Fibroblast of mammary gland (primary cell): ENCODE measurements around the gene ADAMTS1.
A peak's percentile ranks its signal among the peaks of the same experiment; 100 is the strongest.

Experiments used
- DNase-seq: peaks from one replicate; pipeline ENCODE4 v3.0.0-alpha.2; 2010; ENCODE audit warnings: low read depth
- H3K4me3 ChIP-seq: 2 replicates; pipeline ENCODE4 v1.5.1; 2011; ENCODE audit warnings: low read depth, mild to moderate bottlenecking, low read length, moderate library complexity; ENCODE audit not compliant: control insufficient read depth
- TF ChIP-seq, protein P1 (sequence below): conservative IDR thresholded peaks from 2 replicates; pipeline ENCODE4 v1.5.1; 2011; ENCODE audit warnings: low read depth, low read length, inconsistent platforms; ENCODE audit not compliant: control insufficient read depth, insufficient read depth

Gene ADAMTS1

DNA sequence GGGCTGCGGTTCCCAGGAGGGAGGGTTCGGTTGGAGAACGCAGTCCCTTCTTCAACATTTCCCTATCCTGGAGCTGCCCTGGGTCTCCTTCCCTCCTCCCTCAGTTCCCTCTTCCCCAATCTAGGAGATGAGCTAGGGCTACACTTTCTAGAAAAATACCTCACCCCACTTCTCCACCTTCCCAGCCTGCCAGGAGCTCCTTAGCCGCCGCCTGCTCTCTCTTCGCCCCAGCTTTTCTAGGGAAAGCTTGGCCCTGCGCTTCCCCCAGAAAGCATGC, 488 bp upstream of the ADAMTS1 start:
- H3K4me3 ChIP-seq, result peak overlapping the region; percentile 89
- TF ChIP-seq, protein P1, sequence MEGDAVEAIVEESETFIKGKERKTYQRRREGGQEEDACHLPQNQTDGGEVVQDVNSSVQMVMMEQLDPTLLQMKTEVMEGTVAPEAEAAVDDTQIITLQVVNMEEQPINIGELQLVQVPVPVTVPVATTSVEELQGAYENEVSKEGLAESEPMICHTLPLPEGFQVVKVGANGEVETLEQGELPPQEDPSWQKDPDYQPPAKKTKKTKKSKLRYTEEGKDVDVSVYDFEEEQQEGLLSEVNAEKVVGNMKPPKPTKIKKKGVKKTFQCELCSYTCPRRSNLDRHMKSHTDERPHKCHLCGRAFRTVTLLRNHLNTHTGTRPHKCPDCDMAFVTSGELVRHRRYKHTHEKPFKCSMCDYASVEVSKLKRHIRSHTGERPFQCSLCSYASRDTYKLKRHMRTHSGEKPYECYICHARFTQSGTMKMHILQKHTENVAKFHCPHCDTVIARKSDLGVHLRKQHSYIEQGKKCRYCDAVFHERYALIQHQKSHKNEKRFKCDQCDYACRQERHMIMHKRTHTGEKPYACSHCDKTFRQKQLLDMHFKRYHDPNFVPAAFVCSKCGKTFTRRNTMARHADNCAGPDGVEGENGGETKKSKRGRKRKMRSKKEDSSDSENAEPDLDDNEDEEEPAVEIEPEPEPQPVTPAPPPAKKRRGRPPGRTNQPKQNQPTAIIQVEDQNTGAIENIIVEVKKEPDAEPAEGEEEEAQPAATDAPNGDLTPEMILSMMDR, result no peak
- no peak for DNase-seq

DNA sequence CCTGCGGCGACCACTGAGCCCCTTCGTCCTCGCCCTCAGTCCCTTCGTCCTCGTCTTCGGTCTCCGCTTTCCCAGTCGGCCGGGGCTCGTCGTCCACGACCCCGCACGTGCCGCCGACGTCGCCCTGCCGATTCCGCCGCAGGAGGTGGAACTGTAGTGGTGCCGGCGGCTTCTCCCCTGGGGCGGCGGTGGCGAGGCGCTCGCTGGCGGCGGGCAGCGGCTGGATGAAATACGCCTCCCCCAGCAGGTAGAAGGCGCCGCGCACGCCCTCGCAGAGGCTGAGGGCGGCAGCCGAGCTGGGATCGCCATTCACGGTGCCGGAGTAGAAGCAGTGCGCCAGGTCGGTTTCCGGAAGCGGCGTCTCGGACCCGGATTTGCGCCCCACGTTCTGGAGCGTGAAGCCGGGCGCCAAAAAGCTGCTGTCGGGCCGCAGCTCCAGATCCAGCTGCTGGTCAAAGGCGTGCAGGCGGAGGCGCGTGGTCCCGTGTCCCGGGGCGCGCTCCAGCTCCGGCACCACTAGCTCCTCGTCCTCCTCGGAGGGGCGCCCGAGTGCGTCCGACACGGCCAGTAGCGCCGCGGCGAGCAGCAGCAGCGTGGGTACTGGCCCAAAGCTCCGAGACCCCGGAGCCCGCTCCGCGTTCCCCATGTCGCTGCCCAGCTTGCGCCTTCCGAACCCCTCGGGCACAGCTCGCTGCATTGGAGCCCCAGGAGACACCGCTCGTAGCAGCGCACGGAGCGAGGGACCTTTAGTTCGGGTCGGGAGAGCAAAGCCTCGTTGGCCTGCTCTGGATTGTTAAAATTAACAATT, 747 bp downstream of the ADAMTS1 start:
- peak overlapping the region; percentile 89 for H3K4me3 ChIP-seq
- no peak for DNase-seq
- TF ChIP-seq, protein P1, result no peak

DNA sequence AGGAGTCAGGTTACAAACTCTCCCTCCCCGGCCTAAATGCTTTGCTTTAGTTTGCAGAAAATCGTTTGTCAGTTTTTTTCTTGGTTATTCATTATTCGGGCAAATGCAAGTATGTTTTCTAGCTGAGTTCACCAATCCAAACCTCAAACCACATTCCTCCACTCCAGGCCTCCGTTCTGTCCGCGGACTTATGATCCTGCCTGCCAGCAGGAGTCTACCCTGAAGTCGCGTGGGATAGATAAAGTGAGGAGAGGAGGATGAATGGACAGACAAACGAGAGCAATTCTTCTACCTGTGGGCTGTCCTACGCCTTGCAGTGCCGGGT, 1.3 kb downstream of the ADAMTS1 start:
- peak; percentile 67 for DNase-seq
- peak overlapping the region; percentile 89 for H3K4me3 ChIP-seq
- TF ChIP-seq, protein P1, result peak; percentile 19

DNA sequence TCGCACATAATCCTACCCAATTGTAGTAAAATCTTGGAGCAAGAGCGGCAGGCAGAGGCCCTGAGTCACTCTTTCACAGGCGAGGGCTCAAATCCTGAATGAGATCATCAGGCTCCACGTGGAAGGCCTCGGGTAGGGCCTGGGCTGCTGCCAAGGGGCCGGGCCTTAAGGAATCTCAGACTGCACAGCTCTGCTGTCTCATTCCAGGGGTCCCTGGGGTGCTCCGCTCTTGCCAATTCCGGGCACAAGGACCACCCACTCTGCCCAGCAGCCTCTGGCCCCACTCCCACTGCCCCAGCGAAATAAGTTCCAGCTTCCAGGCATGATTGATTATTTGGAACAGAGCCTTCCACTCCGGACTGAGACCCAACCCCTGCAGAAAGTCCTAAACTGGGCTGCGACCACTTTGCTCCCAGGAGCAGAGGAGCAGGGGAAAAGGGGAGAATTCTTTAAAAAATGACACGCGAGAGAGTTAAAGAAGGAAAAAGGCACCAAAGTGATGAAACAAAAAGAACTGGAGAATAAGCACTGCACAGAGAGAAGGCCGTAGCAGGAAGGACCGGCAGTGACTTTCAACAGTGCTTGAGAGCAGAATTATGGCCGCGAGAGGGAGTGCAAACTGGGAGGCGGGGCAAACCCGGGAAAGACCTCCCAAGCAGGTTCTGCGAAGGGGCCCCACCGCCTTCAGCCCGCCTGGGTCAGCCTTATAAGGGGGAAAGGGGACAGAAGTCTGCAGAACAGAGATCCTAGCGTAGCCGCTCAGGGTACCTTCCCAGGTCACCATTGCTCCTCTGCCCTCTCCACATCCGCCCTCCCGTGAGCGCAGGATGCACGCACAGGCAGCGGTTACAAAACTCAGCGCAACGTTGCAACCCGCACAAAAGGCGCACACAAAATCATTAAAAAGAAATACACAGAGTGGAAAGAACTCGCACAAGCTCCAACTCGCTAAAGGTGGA, 2.0 kb downstream of the ADAMTS1 start:
- H3K4me3 ChIP-seq, result peak overlapping the region; percentile 89
- peak; percentile 97 for DNase-seq
- TF ChIP-seq, protein P1, result peak; percentile 24

DNA sequence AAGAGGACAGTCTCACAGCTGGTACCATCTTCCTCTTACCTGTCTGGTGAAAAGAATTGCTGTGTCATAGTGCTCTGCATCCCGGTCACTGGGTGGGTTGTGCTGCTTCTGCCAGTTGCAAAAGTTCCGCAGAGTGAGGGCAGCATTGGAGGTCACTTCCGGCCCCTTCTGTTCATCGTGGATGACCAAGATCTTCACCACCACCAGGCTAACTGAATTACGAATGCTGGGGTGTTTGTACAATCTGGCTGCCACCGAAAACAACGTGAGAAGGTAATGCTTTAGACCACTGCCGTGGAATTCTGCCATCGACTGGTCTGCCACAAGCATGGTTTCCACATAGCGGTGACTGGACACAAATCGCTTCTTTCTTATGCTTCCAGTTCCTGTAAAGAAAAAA, 2.9 kb downstream of the ADAMTS1 start:
- DNase-seq, result peak; percentile 79
- TF ChIP-seq, protein P1, result no peak
- peak overlapping the region; percentile 89 for H3K4me3 ChIP-seq

DNA sequence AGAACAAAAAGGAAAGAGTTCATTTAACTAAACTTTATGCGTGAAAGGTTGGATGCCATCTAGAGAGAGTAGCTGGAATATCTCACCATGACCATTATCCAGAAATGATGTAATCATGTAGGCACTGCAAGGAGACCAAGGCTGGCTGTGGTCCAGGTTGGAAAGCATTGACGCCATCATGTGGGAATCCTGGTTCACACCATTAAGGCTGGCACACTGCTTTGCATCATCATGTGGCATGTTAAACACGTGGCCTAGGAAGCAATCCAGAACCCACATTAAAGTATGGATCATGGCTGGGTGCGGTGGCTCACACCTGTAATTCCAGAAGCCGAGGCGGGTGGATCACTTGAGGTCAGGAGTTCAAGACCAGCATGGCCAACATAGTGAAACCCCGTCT, 4.3 kb downstream of the ADAMTS1 start:
- no peak overlapping the region for H3K4me3 ChIP-seq
- TF ChIP-seq, protein P1, result peak; percentile 9
- peak; percentile 86 for DNase-seq
